ENCODE data around the gene PLTP.

GRCh38 chr20:45894797-45895196 is 17.2 kb downstream of the PLTP start:
- TF ChIP-seq CTCF (conservative IDR thresholded peaks at IDR 0.05; ENCODE audit: low read depth in 2 of 2): no peak
- no peak for TF ChIP-seq ETS1 (IDR thresholded peaks at IDR 0.05)
- TF ChIP-seq REST (IDR thresholded peaks at IDR 0.05; ENCODE audit: unreplicated experiment): no peak
- TF ChIP-seq CREB1 (CRISPR knock-in tag; IDR thresholded peaks at IDR 0.05; ENCODE audit: low read depth): no peak
- no peak for TF ChIP-seq ZNF114 (CRISPR knock-in tag; IDR thresholded peaks at IDR 0.05)
